Activated T-cell treated with anti-CD3 and anti-CD28 coated beads, Interleukin-2, amount 50 U/mL, for 72 hours (primary cell): Measurements from ENCODE around the gene TTC33. TPM values are rescaled to one million over a fixed set of nuclear protein-coding genes. Genes with fewer than 3 reads are reported as not detected.
A peak's percentile ranks its signal among the peaks of the same experiment; 100 is the strongest.
"Not testable (repeated sequence)": the region's sequence is repeated elsewhere in the genome, so short reads cannot be mapped to it uniquely, and the experiment has no call there.

Experiments
- ATAC-seq, 2 donors: fragments of 150-1000 bp; cut with Tn5 transposase; replicated peaks in 1 of 2; 2 replicates each; pipeline ENCODE4 v1.10.0; 2021; ENCODE audit warnings: moderate library complexity in 2 of 2, mild to moderate bottlenecking in 1 of 2
- DNase-seq, 2 donors: peaks; one replicate each; pipeline ENCODE4 v3.0.0; 2021 to 2022; ENCODE audit warnings: mixed read lengths in 1 of 2
- H3K27ac Mint-ChIP-seq: one replicate; pipeline ENCODE4 v1.8.0; 2022; ENCODE audit warnings: mild to moderate bottlenecking, moderate library complexity, mixed read lengths
- H3K27me3 Mint-ChIP-seq: one replicate; pipeline ENCODE4 v1.8.0; 2022; ENCODE audit warnings: low read depth, mixed read lengths
- H3K36me3 Mint-ChIP-seq, 2 donors: one replicate each; pipeline ENCODE4 v1.8.0; 2022; ENCODE audit warnings: mixed read lengths in 2 of 2, mild to moderate bottlenecking in 1 of 2; ENCODE audit not compliant: insufficient read depth in 2 of 2
- H3K4me1 Mint-ChIP-seq: one replicate; pipeline ENCODE4 v1.8.0; 2022; ENCODE audit warnings: low read depth, mixed read lengths
- H3K4me3 Mint-ChIP-seq, 2 donors: one replicate each; pipeline ENCODE4 v1.8.0; 2022; ENCODE audit warnings: mild to moderate bottlenecking in 2 of 2, mixed read lengths in 2 of 2, moderate library complexity in 2 of 2
- H3K9me3 Mint-ChIP-seq, 2 donors: one replicate each; pipeline ENCODE4 v1.8.0; 2022; ENCODE audit warnings: mixed read lengths in 2 of 2
- total RNA-seq, 2 donors: library from RNA; stranded (reverse); gene quantifications; one replicate each; pipeline ENCODE4 v1.2.3, GENCODE V29; 2022

Gene TTC33
- total RNA-seq, 2 donors from 2014 or later: 29.4 to 33.5 TPM

- Mint-ChIP-seq H3K36me3 (peaks cover 4 to 5% of the 10 kb centered on the region in 2 donors), H3K4me3 (no peak overlapping the region), H3K9me3 (peaks cover 2 to 6% of the 10 kb centered on the region in 2 donors), H3K4me1 (peaks cover 29% of the 10 kb centered on the region), H3K27ac (no peak overlapping the region), H3K27me3 (no peaks in the 10 kb centered on the region)
- DNase-seq (no peak), ATAC-seq (no peak)
Measured at GRCh38 chr5:40646266-40646665, 109.5 kb downstream of the TTC33 start.

- ATAC-seq, H3K27me3 Mint-ChIP-seq, DNase-seq, H3K27ac Mint-ChIP-seq, H3K4me1 Mint-ChIP-seq, H3K4me3 Mint-ChIP-seq: not testable (repeated sequence)
- peaks cover 27 to 40% of the 10 kb centered on the region in 2 donors for H3K36me3 Mint-ChIP-seq
- H3K9me3 Mint-ChIP-seq: peaks cover 22 to 31% of the 10 kb centered on the region in 2 donors
Measured at GRCh38 chr5:40639531-40639930, 116.2 kb downstream of the TTC33 start.

GRCh38 chr5:40634593-40634992 lies 121.2 kb downstream of the TTC33 start:
- H3K9me3 Mint-ChIP-seq: peaks cover 19% of the 10 kb centered on the region in 2 donors
- peaks cover 21 to 35% of the 10 kb centered on the region in 2 donors for H3K36me3 Mint-ChIP-seq
- no peaks in the 10 kb centered on the region for H3K27me3 Mint-ChIP-seq
- H3K27ac Mint-ChIP-seq: no peak overlapping the region
- ATAC-seq: no peak
- H3K4me3 Mint-ChIP-seq: no peak overlapping the region
- DNase-seq: no peak
- peaks cover 5% of the 10 kb centered on the region for H3K4me1 Mint-ChIP-seq

- H3K4me3 Mint-ChIP-seq: no peak overlapping the region
- H3K27ac Mint-ChIP-seq: no peak overlapping the region
- no peaks in the 10 kb centered on the region for H3K27me3 Mint-ChIP-seq
- peaks cover 20 to 31% of the 10 kb centered on the region in 2 donors for H3K36me3 Mint-ChIP-seq
- ATAC-seq (no peak), DNase-seq (no peak)
- peaks cover 17 to 19% of the 10 kb centered on the region in 2 donors for H3K9me3 Mint-ChIP-seq
- peaks cover 5% of the 10 kb centered on the region for H3K4me1 Mint-ChIP-seq
Measured at GRCh38 chr5:40634154-40634553, 121.6 kb downstream of the TTC33 start.

- H3K36me3 Mint-ChIP-seq: peaks cover 3 to 10% of the 10 kb centered on the region in 2 donors
- H3K4me1 Mint-ChIP-seq: peaks cover 16% of the 10 kb centered on the region
- no peak overlapping the region for H3K4me3 Mint-ChIP-seq
- DNase-seq: no peak
- H3K27me3 Mint-ChIP-seq: no peaks in the 10 kb centered on the region
- H3K9me3 Mint-ChIP-seq: peaks cover 2% of the 10 kb centered on the region in 2 donors
- H3K27ac Mint-ChIP-seq: no peak overlapping the region
- ATAC-seq: no peak
Measured at GRCh38 chr5:40631236-40631635, 124.5 kb downstream of the TTC33 start.

- Mint-ChIP-seq H3K27me3 (no peaks in the 10 kb centered on the region), H3K36me3 (peaks cover 0 to 2% of the 10 kb centered on the region in 2 donors), H3K4me1 (peaks cover 16% of the 10 kb centered on the region), H3K9me3 (no peaks in the 10 kb centered on the region), H3K27ac (no peak overlapping the region), H3K4me3 (no peak overlapping the region)
- ATAC-seq (no peak), DNase-seq (no peak)
Measured at GRCh38 chr5:40630126-40630525, 125.6 kb downstream of the TTC33 start.

- no peaks in the 10 kb centered on the region for H3K36me3 Mint-ChIP-seq
- no peak for ATAC-seq
- H3K4me1 Mint-ChIP-seq: peaks cover 27% of the 10 kb centered on the region
- no peaks in the 10 kb centered on the region for H3K27me3 Mint-ChIP-seq
- no peaks in the 10 kb centered on the region for H3K9me3 Mint-ChIP-seq
- no peak overlapping the region for H3K4me3 Mint-ChIP-seq
- DNase-seq: no peak
- no peak overlapping the region for H3K27ac Mint-ChIP-seq
Measured at GRCh38 chr5:40628407-40628806, 127.4 kb downstream of the TTC33 start.

- no peak overlapping the region for H3K27ac Mint-ChIP-seq
- DNase-seq (no peak), ATAC-seq (no peak)
- H3K27me3 Mint-ChIP-seq: no peaks in the 10 kb centered on the region
- peaks cover 32% of the 10 kb centered on the region for H3K4me1 Mint-ChIP-seq
- H3K4me3 Mint-ChIP-seq: peak overlapping the region; percentile 10 to 47
- no peaks in the 10 kb centered on the region for H3K36me3 Mint-ChIP-seq
- H3K9me3 Mint-ChIP-seq: no peaks in the 10 kb centered on the region
Measured at GRCh38 chr5:40627706-40628105, 128.1 kb downstream of the TTC33 start.

GRCh38 chr5:40626801-40627200 lies 129.0 kb downstream of the TTC33 start:
- no peak for DNase-seq
- H3K27ac Mint-ChIP-seq: no peak overlapping the region
- H3K36me3 Mint-ChIP-seq: no peaks in the 10 kb centered on the region
- H3K9me3 Mint-ChIP-seq: no peaks in the 10 kb centered on the region
- H3K4me3 Mint-ChIP-seq: no peak overlapping the region
- ATAC-seq: no peak
- no peaks in the 10 kb centered on the region for H3K27me3 Mint-ChIP-seq
- H3K4me1 Mint-ChIP-seq: peaks cover 37% of the 10 kb centered on the region

- Mint-ChIP-seq H3K4me1 (peaks cover 32% of the 10 kb centered on the region), H3K27me3 (no peaks in the 10 kb centered on the region), H3K9me3 (no peaks in the 10 kb centered on the region), H3K4me3 (peak overlapping the region in 1 of 2 donors; percentile 26), H3K36me3 (no peaks in the 10 kb centered on the region), H3K27ac (peak overlapping the region; percentile 5)
- ATAC-seq: peak; percentile 40 to 53
- no peak for DNase-seq
Measured at GRCh38 chr5:40623480-40624420, 132.0 kb downstream of the TTC33 start.

GRCh38 chr5:40622463-40623252 lies 133.1 kb downstream of the TTC33 start:
- DNase-seq (no peak), ATAC-seq (no peak)
- Mint-ChIP-seq H3K27me3 (no peaks in the 10 kb centered on the region), H3K9me3 (no peaks in the 10 kb centered on the region), H3K36me3 (no peaks in the 10 kb centered on the region), H3K4me3 (no peak overlapping the region), H3K27ac (no peak overlapping the region), H3K4me1 (peaks cover 26% of the 10 kb centered on the region)

GRCh38 chr5:40619421-40619820 lies 136.3 kb downstream of the TTC33 start:
- H3K4me3 Mint-ChIP-seq: no peak overlapping the region
- H3K9me3 Mint-ChIP-seq: no peaks in the 10 kb centered on the region
- no peaks in the 10 kb centered on the region for H3K27me3 Mint-ChIP-seq
- peaks cover 34% of the 10 kb centered on the region for H3K4me1 Mint-ChIP-seq
- no peak for ATAC-seq
- DNase-seq: no peak
- H3K36me3 Mint-ChIP-seq: no peaks in the 10 kb centered on the region
- no peak overlapping the region for H3K27ac Mint-ChIP-seq

- no peaks in the 10 kb centered on the region for H3K36me3 Mint-ChIP-seq
- no peak overlapping the region for H3K4me3 Mint-ChIP-seq
- H3K4me1 Mint-ChIP-seq: peaks cover 29% of the 10 kb centered on the region
- no peaks in the 10 kb centered on the region for H3K27me3 Mint-ChIP-seq
- no peak for ATAC-seq
- no peaks in the 10 kb centered on the region for H3K9me3 Mint-ChIP-seq
- no peak overlapping the region for H3K27ac Mint-ChIP-seq
- no peak for DNase-seq
Measured at GRCh38 chr5:40618926-40619325, 136.8 kb downstream of the TTC33 start.
